K562 (cell line): ENCODE data around the gene SOS1.

Source experiments
- CEBPB ChIP-seq: fragments of 450-650 bp; IDR thresholded peaks from 2 replicates; pipeline ENCODE4 v1.6.1; 2016; ENCODE audit warnings: missing genetic modification characterization, missing compliant biosample characterization
- HMG20A ChIP-seq: fragments of 450-650 bp; formaldehyde crosslinking; conservative IDR thresholded peaks from 2 replicates; pipeline ENCODE4 v1.4.0; 2020; ENCODE audit warnings: mild to moderate bottlenecking, mixed read lengths
- KAT7 ChIP-seq: sonication (generic); formaldehyde crosslinking; IDR thresholded peaks from 2 replicates; pipeline ENCODE4 v1.8.0; 2022; ENCODE audit warnings: missing genetic modification reagents, mild to moderate bottlenecking, borderline replicate concordance
- NCOA2 ChIP-seq, 2 experiments: fragments of 450-650 bp; IDR thresholded peaks; 2 replicates each; pipeline ENCODE4 v1.6.1; 2018; ENCODE audit warnings: mild to moderate bottlenecking in 2 of 2, moderate library complexity in 1 of 2; ENCODE audit not compliant: partially characterized antibody in 2 of 2
- POLR2AphosphoS5 ChIP-seq: IDR thresholded peaks from 2 replicates; pipeline ENCODE4 v1.6.1; 2011; ENCODE audit warnings: mild to moderate bottlenecking, low read depth, low read length, moderate library complexity; ENCODE audit not compliant: control insufficient read depth, insufficient read depth
- YBX1 ChIP-seq: fragments of 450-650 bp; IDR thresholded peaks from 2 replicates; pipeline ENCODE4 v1.7.1; 2016; ENCODE audit warnings: mild to moderate bottlenecking
- ZNF274 ChIP-seq: IDR thresholded peaks from 2 replicates; pipeline ENCODE4 v1.6.1; 2011; ENCODE audit warnings: low read depth, mild to moderate bottlenecking, low read length, moderate library complexity, borderline replicate concordance
- ZNF668 ChIP-seq: fragments of 250-450 bp; sonication (Bioruptor Pico); IDR thresholded peaks from 2 replicates; pipeline ENCODE4 v1.8.0; 2022; ENCODE audit warnings: mild to moderate bottlenecking, inconsistent platforms
- ZNF780A ChIP-seq: fragments of 250-450 bp; sonication (Bioruptor Pico); IDR thresholded peaks from 2 replicates; pipeline ENCODE4 v1.5.0; 2021; ENCODE audit warnings: mild to moderate bottlenecking
- TF ChIP-seq, protein P1 (sequence below), 2 experiments: fragments of 450-650 bp in 1 of 2; sonication (generic) in 1 of 2; formaldehyde crosslinking in 1 of 2; IDR thresholded peaks; 2 replicates each; pipeline versions ENCODE4 v1.7.1 to v1.9.0; 2016 to 2022; ENCODE audit warnings: inconsistent platforms in 1 of 2, mild to moderate bottlenecking in 1 of 2, missing genetic modification reagents in 1 of 2
- TF ChIP-seq, protein P2 (sequence below): sonication (generic); formaldehyde crosslinking; IDR thresholded peaks from 2 replicates; pipeline ENCODE4 v1.8.1; 2023; ENCODE audit warnings: mild to moderate bottlenecking, missing genetic modification reagents, moderate library complexity
- TF ChIP-seq, protein P3 (sequence below), 3 experiments: IDR thresholded peaks in 2 of 3; conservative IDR thresholded peaks in 1 of 3; 2 replicates each; pipeline ENCODE4 v1.5.1; 2011 to 2012; ENCODE audit warnings: low read length in 3 of 3, mild to moderate bottlenecking in 3 of 3, control low read depth in 2 of 3, improper control_type of control experiment in 1 of 3, inconsistent platforms in 1 of 3, low read depth in 1 of 3, mixed read lengths in 1 of 3, moderate library complexity in 1 of 3; ENCODE audit not compliant: insufficient read depth in 2 of 3

DNA sequence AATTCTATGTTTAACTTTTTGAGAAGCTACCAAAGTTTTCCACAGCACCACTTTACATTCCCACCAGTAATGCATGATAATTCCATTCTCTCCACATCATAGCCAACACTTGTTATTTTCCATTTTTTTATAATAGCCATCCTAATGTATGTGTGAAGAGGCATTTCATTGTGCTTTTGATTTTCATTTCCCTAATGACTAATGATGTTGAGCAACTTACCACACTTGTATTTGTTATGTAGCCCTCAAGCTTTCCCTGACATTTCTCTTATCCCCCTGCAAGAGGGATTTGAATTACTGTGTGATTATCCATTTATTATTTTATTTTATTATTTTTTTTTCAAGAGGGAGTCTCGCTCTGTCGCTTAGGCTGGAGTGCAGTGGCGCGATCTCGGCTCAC is 23.6 kb upstream of the SOS1 start:
- TF ChIP-seq KAT7 (CRISPR knock-in tag) (no peak), HMG20A (CRISPR knock-in tag) (no peak), POLR2AphosphoS5 (no peak), ZNF274 (no peak), CEBPB (tag) (no peak), ZNF780A (CRISPR knock-in tag) (no peak), ZNF668 (CRISPR knock-in tag) (no peak), NCOA2 (IDR thresholded peaks at IDR 0.05; ENCODE audit: partially characterized antibody in 2 of 2) (no peak), YBX1 (no peak)
- TF ChIP-seq, protein P1, sequence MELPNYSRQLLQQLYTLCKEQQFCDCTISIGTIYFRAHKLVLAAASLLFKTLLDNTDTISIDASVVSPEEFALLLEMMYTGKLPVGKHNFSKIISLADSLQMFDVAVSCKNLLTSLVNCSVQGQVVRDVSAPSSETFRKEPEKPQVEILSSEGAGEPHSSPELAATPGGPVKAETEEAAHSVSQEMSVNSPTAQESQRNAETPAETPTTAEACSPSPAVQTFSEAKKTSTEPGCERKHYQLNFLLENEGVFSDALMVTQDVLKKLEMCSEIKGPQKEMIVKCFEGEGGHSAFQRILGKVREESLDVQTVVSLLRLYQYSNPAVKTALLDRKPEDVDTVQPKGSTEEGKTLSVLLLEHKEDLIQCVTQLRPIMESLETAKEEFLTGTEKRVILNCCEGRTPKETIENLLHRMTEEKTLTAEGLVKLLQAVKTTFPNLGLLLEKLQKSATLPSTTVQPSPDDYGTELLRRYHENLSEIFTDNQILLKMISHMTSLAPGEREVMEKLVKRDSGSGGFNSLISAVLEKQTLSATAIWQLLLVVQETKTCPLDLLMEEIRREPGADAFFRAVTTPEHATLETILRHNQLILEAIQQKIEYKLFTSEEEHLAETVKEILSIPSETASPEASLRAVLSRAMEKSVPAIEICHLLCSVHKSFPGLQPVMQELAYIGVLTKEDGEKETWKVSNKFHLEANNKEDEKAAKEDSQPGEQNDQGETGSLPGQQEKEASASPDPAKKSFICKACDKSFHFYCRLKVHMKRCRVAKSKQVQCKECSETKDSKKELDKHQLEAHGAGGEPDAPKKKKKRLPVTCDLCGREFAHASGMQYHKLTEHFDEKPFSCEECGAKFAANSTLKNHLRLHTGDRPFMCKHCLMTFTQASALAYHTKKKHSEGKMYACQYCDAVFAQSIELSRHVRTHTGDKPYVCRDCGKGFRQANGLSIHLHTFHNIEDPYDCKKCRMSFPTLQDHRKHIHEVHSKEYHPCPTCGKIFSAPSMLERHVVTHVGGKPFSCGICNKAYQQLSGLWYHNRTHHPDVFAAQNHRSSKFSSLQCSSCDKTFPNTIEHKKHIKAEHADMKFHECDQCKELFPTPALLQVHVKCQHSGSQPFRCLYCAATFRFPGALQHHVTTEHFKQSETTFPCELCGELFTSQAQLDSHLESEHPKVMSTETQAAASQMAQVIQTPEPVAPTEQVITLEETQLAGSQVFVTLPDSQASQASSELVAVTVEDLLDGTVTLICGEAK (IDR thresholded peaks at IDR 0.05): no peak
- TF ChIP-seq, protein P1 (CRISPR knock-in tag; IDR thresholded peaks at IDR 0.05): no peak
- TF ChIP-seq, protein P2, sequence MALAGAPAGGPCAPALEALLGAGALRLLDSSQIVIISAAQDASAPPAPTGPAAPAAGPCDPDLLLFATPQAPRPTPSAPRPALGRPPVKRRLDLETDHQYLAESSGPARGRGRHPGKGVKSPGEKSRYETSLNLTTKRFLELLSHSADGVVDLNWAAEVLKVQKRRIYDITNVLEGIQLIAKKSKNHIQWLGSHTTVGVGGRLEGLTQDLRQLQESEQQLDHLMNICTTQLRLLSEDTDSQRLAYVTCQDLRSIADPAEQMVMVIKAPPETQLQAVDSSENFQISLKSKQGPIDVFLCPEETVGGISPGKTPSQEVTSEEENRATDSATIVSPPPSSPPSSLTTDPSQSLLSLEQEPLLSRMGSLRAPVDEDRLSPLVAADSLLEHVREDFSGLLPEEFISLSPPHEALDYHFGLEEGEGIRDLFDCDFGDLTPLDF: no peak
- TF ChIP-seq, protein P3, sequence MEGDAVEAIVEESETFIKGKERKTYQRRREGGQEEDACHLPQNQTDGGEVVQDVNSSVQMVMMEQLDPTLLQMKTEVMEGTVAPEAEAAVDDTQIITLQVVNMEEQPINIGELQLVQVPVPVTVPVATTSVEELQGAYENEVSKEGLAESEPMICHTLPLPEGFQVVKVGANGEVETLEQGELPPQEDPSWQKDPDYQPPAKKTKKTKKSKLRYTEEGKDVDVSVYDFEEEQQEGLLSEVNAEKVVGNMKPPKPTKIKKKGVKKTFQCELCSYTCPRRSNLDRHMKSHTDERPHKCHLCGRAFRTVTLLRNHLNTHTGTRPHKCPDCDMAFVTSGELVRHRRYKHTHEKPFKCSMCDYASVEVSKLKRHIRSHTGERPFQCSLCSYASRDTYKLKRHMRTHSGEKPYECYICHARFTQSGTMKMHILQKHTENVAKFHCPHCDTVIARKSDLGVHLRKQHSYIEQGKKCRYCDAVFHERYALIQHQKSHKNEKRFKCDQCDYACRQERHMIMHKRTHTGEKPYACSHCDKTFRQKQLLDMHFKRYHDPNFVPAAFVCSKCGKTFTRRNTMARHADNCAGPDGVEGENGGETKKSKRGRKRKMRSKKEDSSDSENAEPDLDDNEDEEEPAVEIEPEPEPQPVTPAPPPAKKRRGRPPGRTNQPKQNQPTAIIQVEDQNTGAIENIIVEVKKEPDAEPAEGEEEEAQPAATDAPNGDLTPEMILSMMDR (IDR thresholded peaks at IDR 0.05 in 2 of 3, conservative IDR thresholded peaks at IDR 0.05 in 1 of 3; ENCODE audit: insufficient read depth in 2 of 3, low read depth in 1 of 3, low read length in 3 of 3): no peak
